ENCODE results near the gene C5orf63. TPM values are rescaled to one million over a fixed set of nuclear protein-coding genes. Genes with fewer than 3 reads are reported as not detected.

The C5orf63 gene
- total RNA-seq: 3.2 and 3.4 TPM in 2 replicates

DNA sequence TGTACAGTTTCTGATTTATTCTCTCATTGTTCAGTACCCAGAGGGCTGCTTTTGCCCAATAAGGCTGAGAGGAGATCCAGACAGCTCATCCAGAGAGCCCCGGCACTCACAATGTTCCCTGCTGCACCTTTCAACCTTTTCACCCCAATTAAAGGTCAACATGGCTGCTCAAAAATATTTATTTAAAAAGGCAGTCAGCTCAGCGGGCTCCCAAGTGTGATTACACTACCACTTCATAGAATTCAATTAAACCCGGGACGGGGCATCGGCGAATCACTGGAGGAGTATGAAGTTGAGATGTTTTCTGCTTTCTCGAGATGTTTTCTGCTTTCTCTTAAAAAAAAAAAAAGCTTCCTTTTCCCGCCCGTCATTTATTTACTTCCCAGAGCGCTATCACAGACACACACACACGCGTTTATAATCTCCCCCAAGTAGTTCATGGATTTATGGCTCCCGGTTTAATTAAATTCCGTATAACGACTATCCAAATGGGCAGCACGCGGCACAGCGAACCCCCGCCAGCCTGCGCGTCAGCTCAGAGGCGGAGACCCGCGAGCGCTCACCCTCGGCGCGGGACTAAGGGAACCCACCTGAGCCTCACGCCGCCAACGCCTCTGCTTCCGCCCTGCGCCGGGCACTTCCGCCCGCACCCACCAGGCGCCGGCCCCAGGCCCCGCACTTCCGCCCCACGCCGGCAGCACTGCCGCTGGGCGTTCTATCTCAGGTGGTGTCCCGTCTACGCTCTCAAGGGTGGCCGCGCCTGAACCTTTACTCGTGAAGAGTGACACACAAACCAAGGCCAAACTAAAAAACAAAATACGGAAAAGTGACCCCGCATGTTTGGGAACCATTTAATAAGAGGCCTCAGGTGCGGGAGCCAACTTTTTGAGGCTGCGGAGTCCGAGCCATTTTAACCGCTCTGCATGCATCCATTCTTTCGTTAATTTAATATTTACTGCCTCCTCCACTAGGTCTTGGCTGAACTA is at the start of gene C5orf63:
Gene C5orf63, minus strand, starts transcription at position 642 of the 986 bp plus-strand sequence. CDS start 14,507 bp downstream, outside the sequence.

DNA sequence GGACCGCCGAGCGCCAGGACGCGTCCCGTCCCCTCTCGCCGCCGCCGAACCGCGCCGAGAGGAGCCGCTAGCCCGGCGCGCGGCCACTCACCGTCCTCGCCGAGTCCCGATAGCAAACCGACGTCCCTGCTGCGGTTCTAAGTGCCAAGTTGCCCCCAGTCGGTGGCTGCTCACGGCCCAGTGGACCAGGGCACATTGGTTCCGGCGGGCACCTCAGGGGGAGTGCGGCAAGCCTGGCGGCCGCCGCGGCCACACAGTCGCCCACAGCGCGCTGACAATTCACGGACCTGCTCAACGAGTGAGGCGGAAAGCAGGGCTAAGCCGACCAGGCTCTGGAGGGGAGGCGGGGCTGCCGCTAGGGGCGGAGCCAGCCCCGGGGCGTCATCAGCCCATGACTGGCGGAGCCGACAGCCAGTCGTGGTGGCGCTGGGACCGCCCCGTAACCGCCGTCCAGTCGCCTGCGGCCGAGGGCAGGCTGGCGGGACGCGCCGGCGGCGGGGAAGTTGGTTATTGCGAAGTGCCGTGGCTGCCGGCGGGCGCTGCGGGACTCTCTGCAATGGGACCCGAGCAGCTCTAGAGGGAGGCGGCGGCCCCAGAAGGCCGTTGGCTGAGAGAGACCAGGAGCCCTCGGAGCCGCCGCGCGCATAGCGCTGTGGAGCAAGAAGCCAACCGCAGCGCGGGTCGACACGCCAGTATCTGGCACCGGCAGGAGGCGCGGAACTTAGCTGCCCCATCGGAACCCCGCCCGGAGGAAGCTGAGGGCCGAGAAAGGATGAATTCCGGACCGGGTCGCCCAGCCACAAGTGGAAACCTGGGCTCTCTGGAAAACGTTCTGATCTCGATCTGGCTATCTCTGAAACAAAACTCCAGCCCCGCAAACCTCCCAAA is 42.8 kb downstream of the C5orf63 start, which contains the start of gene MARCHF3:
Gene MARCHF3, minus strand, starts transcription at position 300 of the 888 bp plus-strand sequence. CDS start 112,387 bp downstream, outside the sequence.

Other genes with a start within 250 kb of the C5orf63 start
- 1.4 and 1.7 TPM in 2 replicates for gene MARCHF3, start 42.9 kb downstream of the C5orf63 start, total RNA-seq
- under 0.01 TPM in 2 replicates for gene MEGF10, start 217.3 kb upstream of the C5orf63 start, total RNA-seq